Ramos (cell line): ENCODE results near the gene KIAA0753.

Experiments
- in situ Hi-C: fragments of 300-500 bp; cut with MboI; formaldehyde crosslinking; loops from one replicate; pipeline ENCODE4 v1.14.3; 2022; ENCODE audit warnings: low sequenced_read_pairs; ENCODE audit not compliant: unreplicated experiment

The KIAA0753 gene

DNA sequence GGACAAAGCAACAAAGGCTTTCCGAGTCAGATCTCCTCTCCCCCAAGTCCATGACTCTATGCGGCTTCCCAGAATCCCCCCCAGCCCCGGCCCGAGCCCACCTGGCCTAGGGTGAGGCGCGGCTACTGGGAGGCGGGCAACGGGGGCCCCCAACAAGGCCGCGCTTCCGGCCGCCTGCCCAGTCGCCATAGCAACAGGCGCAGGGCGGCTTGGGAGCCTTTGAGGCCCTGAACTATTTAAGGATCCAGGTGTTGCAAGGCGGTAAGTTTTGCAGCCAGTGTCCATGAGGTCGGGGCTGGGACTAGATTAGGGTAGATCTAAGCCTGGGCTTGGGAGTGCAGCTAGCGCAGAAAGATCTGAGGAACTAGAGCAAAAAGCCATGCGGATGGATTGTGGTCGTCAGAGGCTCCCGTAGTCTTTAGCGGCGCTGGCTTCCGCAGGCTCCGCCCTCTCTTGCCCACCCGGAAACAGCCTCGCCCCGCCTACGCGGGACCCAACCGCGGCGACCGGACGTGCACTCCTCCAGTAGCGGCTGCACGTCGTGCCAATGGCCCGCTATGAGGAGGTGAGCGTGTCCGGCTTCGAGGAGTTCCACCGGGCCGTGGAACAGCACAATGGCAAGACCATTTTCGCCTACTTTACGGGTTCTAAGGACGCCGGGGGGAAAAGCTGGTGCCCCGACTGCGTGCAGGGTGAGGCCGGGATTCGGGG, at the start of gene KIAA0753, which contains the start of gene TXNDC17:
Gene KIAA0753, minus strand, starts transcription at position 176 of the 711 bp plus-strand sequence. CDS start 5,608 bp downstream, outside the sequence.
Gene TXNDC17, plus strand, starts transcription at position 525 of the 711 bp plus-strand sequence. Its CDS starts 23 bp downstream, at position 548.
- in situ Hi-C loops: no loop called here

GRCh38 chr17:6688944-6689343, 48.4 kb upstream of the KIAA0753 start:
- in situ Hi-C loops: no loop called here

DNA sequence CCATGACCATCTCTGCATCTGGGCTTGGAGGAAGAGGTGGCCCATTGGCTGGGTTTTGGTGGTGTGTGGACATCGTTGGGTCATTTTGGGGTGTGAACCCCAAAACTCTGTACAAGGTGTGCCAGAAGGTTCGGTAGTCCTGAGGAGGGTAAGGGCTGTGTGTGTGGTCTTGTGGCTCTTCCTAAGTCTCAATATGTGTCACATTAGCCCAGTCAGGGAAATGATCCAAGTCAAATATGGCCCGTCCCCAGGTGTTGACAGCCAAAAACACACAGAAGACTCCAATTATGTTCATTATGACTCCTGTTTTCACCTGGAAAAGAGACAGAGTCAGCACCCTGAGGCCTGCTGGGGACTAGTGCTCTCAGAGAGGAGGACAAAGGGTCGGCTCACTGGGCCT, 45.5 kb upstream of the KIAA0753 start:
- in situ Hi-C loops: no loop called here

- in situ Hi-C loops: no loop called here
Observed at GRCh38 chr17:6684881-6685767, 44.6 kb upstream of the KIAA0753 start.

DNA sequence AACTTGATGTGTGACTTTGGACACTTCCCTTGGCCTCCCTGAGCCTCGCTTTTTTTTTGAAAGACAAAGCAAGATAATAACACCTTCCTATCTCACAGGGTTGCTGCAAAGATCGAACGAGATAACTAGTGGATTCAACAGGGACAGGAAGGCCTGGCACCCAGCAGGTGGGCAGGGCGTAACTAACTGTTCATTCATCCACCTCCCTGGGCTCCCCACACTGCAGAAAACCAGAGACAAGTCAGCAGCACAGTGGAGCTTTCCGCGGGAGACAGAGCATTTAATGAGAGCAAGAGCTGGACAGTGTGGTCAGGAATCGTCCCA, 43.9 kb upstream of the KIAA0753 start:
- in situ Hi-C loops: no loop called here

GRCh38 chr17:6683730-6684459, 43.4 kb upstream of the KIAA0753 start:
- in situ Hi-C loops: no loop called here

DNA sequence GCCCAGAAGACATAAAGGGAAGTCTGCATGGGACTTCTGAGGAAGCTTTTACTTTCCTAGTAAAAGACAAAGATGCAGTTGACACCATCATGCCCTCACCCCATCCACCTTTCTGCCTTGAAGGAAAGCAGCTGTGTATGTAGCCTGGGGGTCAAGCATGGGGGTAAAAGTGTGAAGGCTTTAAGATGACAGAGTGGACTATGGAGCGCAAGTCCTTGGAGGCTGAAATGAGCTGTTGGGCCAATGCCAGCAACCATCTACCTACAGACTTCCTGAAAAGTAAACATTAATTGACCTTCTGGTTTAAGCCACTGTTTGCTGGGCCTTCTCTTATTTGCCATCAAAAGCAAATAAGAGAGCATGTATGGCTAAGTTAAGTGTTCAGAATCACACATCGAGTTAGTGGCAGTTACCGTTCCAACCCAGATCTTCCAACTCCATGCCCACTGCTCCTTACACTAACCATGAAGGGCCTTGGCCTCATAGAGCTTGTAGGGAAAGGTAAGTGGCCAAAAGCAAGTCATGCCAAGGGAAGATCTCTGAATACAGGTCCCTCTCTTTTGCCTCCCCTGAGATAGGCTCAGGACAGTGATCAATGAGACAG, 42.7 kb upstream of the KIAA0753 start:
- in situ Hi-C loops: no loop called here

DNA sequence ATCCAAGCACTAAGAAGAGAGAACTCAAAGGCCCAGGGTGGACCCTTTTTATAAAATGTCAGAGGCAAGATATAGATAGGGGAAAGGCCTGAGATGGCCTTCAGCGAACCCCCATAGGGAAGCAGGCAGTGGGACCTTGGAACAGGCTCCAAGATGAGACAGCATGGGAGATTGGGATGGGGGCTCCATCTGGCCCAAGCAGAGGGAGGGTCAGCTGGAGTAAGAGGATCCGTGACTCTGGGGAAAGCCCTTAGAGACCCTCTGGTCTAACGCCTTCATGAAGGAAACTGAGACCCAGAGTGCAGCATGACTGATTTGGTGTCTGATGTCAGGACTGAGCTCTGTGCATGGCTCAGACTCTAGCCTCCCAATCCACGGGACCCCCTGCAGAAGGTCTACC, 41.8 kb upstream of the KIAA0753 start:
- in situ Hi-C loops: no loop called here

DNA sequence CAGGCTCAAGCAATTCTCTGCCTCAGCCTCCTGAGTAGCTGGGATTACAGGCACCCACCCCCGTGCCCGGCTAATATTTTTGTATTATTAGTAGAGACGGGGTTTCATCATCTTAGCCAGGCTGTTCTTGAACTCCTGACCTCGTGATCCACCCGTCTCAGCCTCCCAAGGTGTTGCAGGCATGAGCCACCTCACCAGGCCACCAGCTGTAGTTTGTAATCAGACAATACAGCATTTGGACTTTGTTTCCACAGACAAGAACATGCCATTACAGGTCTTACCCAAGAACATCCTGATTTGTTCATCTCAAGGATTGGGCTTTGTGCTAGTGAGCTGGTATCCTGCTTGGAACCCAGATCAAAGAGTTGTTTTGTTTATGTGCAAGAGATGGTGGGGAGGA, 41.2 kb upstream of the KIAA0753 start:
- in situ Hi-C loops: no loop called here

DNA sequence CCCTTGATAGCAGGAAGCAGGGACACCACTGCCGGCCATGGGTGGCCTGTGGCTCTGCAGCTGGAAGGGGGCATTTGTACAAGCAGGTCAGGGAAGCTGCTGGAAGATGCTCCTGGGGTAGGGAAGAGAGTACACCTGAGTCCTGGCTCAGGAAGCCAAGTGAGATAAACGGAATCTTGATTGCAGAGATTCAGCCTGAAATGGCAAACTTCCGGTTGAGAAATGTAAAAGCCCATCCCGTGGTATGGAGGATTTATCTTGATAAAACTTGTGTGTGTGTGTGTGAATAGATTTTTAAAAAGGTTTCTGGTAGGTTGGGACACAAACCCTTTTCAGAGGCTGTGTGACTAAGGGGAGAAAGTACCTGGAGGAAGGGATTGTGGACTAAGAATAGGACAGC, 40.7 kb upstream of the KIAA0753 start:
- in situ Hi-C loops: no loop called here

DNA sequence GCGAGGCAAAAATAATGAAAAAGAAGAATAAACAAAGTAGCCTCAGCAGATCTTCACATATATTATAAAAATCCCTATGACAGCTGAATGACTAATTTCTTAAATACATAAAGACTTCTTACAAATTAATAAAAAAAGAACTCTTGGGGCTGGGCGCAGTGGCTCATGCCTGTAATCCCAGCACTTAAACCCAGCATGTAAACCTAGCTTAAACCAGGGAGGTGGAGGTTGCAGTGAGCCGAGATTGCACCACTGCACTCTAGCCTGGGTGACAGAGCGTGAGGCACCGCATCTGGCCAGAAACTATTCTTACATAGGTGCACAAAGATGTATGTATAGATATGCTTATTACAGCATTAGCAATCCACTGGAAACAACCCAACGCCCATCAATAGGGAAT, 38.7 kb upstream of the KIAA0753 start:
- in situ Hi-C loops: no loop called here

DNA sequence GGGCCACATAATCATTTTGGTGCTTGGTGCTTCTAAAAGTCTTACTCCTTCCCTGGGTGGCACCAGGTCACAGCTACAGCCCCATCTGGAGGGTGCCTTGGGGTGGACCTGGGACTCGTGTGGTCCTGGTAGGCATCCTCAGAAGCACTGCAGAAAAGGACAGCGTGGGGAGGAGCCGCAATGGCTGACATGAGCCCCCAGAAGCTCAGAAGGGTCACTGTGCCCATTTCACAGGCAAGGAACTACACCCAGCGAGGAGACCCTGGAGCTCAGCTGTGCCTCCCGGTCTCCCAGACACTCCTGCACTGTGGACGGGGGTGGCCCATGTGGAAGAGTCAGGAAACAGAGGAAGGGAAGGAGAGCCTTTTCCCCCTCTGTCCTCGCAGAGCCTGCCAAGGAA, 37.4 kb upstream of the KIAA0753 start:
- in situ Hi-C loops: no loop called here

GRCh38 chr17:6677158-6677831, 36.8 kb upstream of the KIAA0753 start:
- in situ Hi-C loops: no loop called here

- in situ Hi-C loops: no loop called here
Observed at GRCh38 chr17:6676802-6677157, 36.3 kb upstream of the KIAA0753 start.

GRCh38 chr17:6675201-6675825, 34.8 kb upstream of the KIAA0753 start:
- in situ Hi-C loops: no loop called here

DNA sequence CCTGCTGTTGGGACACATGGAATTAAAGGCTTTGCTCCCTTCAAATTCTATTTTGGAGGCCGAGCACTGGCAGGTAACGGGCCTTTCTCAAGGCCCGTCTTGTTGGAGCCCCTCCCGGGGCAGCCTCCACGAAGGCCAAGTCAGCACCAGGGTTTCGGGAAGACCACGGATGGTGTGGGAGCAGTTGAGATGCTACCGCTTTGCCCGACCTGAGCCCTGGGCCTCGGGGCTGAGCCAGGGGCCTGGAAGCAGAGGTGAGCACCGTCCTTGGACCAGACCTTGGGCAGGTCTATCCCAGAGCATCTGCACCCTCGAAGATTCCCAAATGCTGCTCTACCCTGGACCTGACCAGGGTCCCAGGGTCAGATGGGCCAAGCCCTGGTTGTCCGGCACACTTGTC, 34.1 kb upstream of the KIAA0753 start:
- in situ Hi-C loops: loop anchor here (25.0 kb wide), 1 partner anchor 338 kb away; the partner anchor contains the start of genes BCL6B and RNASEK

DNA sequence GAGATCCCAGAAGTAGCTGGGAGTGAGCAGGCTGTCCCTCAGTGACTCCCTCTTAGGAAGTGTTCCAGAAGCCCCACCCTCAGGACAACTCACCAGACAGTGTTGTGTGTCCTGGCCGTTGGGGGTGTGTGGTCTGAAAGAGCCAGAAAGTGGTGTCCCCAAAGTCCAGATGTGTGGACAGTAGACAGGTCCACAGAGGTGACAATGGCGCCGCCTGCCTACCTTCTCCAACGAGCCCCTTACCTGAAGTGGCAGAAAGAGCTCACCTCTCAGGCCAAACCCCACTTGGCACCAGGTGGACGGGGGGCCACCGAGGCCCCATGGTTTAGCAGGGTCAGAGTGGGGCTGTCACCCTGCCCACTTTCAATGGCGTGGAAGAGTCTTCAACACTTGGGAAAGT, 30.9 kb upstream of the KIAA0753 start:
- in situ Hi-C loops: loop anchor here (25.0 kb wide), 1 partner anchor 341 kb away; the partner anchor contains the start of genes BCL6B and RNASEK

- in situ Hi-C loops: loop anchor here (25.0 kb wide), 1 partner anchor 341 kb away; the partner anchor contains the start of genes BCL6B and RNASEK
Observed at GRCh38 chr17:6670999-6671398, 30.5 kb upstream of the KIAA0753 start.

DNA sequence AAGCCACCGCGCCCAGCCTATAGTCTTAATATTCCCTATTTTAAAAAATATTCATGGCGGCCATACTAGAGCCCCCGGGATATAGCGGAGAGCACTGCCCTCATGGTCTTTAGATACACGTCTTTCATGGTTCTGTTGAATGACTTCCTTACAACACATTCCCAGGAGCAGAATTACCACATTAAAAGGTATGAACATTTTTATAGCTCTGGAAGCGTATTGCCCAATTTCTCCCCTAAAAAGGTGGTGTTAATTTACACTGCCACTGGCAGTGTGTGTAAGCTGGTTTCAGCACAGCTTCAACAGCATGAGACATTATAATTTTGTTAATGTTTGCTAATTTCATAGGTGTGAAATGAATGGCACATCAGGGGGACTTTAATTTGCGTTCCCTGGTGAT, 30.1 kb upstream of the KIAA0753 start:
- in situ Hi-C loops: loop anchor here (25.0 kb wide), 1 partner anchor 342 kb away; the partner anchor contains the start of genes BCL6B and RNASEK
